ENCODE data around the gene HRH3.

- TF ChIP-seq CTCF (IDR thresholded peaks at IDR 0.05) = no peak
- TF ChIP-seq POLR2A (IDR thresholded peaks at IDR 0.05) = no peak
These were observed 839 bp upstream of the HRH3 start for GRCh38 chr20:62220666-62221568.
